Colon (tissue), 2 donors: Measurements from ENCODE around the gene CNOT3.
"Not testable (repeated sequence)": the region's sequence is repeated elsewhere in the genome, so short reads cannot be mapped to it uniquely, and the experiment has no call there.

ENCODE experiments used
- FAIRE-seq: peaks from 2 replicates; lab custom pipeline; 2012; peaks lifted over from hg19 to GRCh38; lab: Jason Lieb, UNC
- donor health status: control.
- donor health status: control.

The CNOT3 gene

GRCh38 chr19:54171736-54172431, 34.3 kb downstream of the CNOT3 start:
- not testable (repeated sequence) for FAIRE-seq

- no peak for FAIRE-seq
Measured at GRCh38 chr19:54172471-54173358, 35.2 kb downstream of the CNOT3 start, which contains the start of gene TMC4. TMC4 (minus strand) TSS chr19:54173160; CDS start chr19:54173117, 43 bp downstream.

GRCh38 chr19:54173359-54173699, 35.8 kb downstream of the CNOT3 start:
- FAIRE-seq = no peak

- no peak for FAIRE-seq
Measured at GRCh38 chr19:54173951-54174834, 36.6 kb downstream of the CNOT3 start.

GRCh38 chr19:54178581-54179261, 41.2 kb downstream of the CNOT3 start:
- no peak for FAIRE-seq

- no peak for FAIRE-seq
Measured at GRCh38 chr19:54179262-54179852, 41.8 kb downstream of the CNOT3 start.

- no peak for FAIRE-seq
Measured at GRCh38 chr19:54179921-54180461, 42.4 kb downstream of the CNOT3 start.

- FAIRE-seq = no peak
Measured at GRCh38 chr19:54180691-54181091, 43.1 kb downstream of the CNOT3 start.

GRCh38 chr19:54181894-54182293, 44.3 kb downstream of the CNOT3 start:
- FAIRE-seq = not testable (repeated sequence)

GRCh38 chr19:54183431-54183830, 45.9 kb downstream of the CNOT3 start:
- FAIRE-seq = no peak

GRCh38 chr19:54186351-54186750, 48.8 kb downstream of the CNOT3 start:
- no peak for FAIRE-seq

- FAIRE-seq = no peak
Measured at GRCh38 chr19:54186934-54187381, 49.4 kb downstream of the CNOT3 start.

GRCh38 chr19:54188215-54188871, 50.8 kb downstream of the CNOT3 start:
- no peak for FAIRE-seq

- FAIRE-seq = no peak
Measured at GRCh38 chr19:54189145-54189734, 51.7 kb downstream of the CNOT3 start, which contains the start of gene MBOAT7. MBOAT7 (minus strand) TSS chr19:54189580; CDS start chr19:54188508, 1,072 bp downstream.

- peak; percentile 98 for FAIRE-seq
Measured at GRCh38 chr19:54189735-54190502, 52.4 kb downstream of the CNOT3 start.

- peak; percentile 91 for FAIRE-seq
Measured at GRCh38 chr19:54190503-54191010, 53.0 kb downstream of the CNOT3 start.

GRCh38 chr19:54191011-54191810, 53.6 kb downstream of the CNOT3 start, which contains the start of gene TSEN34:
TSEN34 (plus strand) TSS chr19:54191308; CDS start chr19:54191365, 57 bp downstream.
- no peak for FAIRE-seq
